ENCODE measurements around the gene CEP85. TPM values are rescaled to one million over a fixed set of nuclear protein-coding genes. Genes with fewer than 3 reads are reported as not detected.

CEP85 gene
- total and polyA plus RNA-seq, 9 of the 15 experiments (the other 6 are each of a cell fraction or from before 2014, with no cell fraction given), result 42.1 to 140 (median 92.6) TPM

- peak overlapping the region; percentile 49 for H3K27ac ChIP-seq (ENCODE audit: extremely low read depth, low read depth, low read length)
- 0 out of 2 replicates have a peak overlapping the region, but pooled peaks have one; percentile 2 for H2AFZ ChIP-seq (ENCODE audit: low read depth, low read length)
- CTCF ChIA-PET (ENCODE audit: low intra/inter-chr PET ratio), result interaction anchor here (0.7 kb wide), 1 partner anchor 38 kb away, joined by 6 read pairs; no protein-coding TSS in a partner anchor
- no peak for ATAC-seq
- WGBS (ENCODE audit: insufficient coverage, low coverage, missing lambda C conversion rate), result 67% methylated on average over 5 of the region's 8 CpGs
- peak overlapping the region; percentile 8 to 77; a peak in 1 of 4 replicates for H3K9ac ChIP-seq (ENCODE audit: insufficient read depth in 1 of 2, low read depth in 2 of 2, low read length in 2 of 2)
- H3K27me3 ChIP-seq (ENCODE audit: control insufficient read depth in 2 of 2, insufficient read depth in 2 of 2, low read length in 2 of 2), result no peaks in the 10 kb centered on the region
- H4K20me1 ChIP-seq (replicated peaks; ENCODE audit: control insufficient read depth, insufficient read depth, low read length), result no peaks in the 10 kb centered on the region
- peak in 2 of 4 experiments; percentile 34 to 46 for DNase-seq (ENCODE audit: extremely low read depth in 1 of 4, low spot score in 3 of 4)
- in situ Hi-C loops (cut with MboI), result no loop called here
- FAIRE-seq, result no peak
- no peaks in the 10 kb centered on the region for H3K9me1 ChIP-seq (ENCODE audit: control insufficient read depth, insufficient read depth, low read length)
- H3K79me2 ChIP-seq (ENCODE audit: control insufficient read depth, insufficient read depth, low read length), result peaks cover 2% of the 10 kb centered on the region; the same call in 1 of the 3 replicates
- intact Hi-C loops (cut with micrococcal nuclease), result no loop called here
- H3K36me3 ChIP-seq (ENCODE audit: control insufficient read depth, insufficient read depth, low read length), result peaks cover 4% of the 10 kb centered on the region; the same call in 1 of the 3 replicates
- no TSS peak for BruUV-seq (replicated peaks)
- H3K9me3 ChIP-seq (replicated peaks; ENCODE audit: control insufficient read depth, insufficient read depth, low read depth, low read length), result no peaks in the 10 kb centered on the region
- no peak overlapping the region for H3K4me3 ChIP-seq
- H3K4me2 ChIP-seq (ENCODE audit: insufficient read depth, low read length), result no peak overlapping the region
- peaks cover 47 to 56% of the 10 kb centered on the region in 2 experiments for H3K4me1 ChIP-seq (replicated peaks in 1 of 2; ENCODE audit: control insufficient read depth in 2 of 2, insufficient read depth in 2 of 2, low read length in 2 of 2)
- POLR2A ChIA-PET, result interaction anchor here (0.7 to 1.6 kb wide), 5 partner anchors 9 to 19 kb away, joined by 3 to 7 read pairs (median 3); no protein-coding TSS in a partner anchor
- TF ChIP-seq ZNF644 (tag; IDR thresholded peaks at IDR 0.05; ENCODE audit: low read depth) (no peak), CHD4 (IDR thresholded peaks at IDR 0.05; ENCODE audit: insufficient read depth, insufficient replicate concordance, low read depth, low read length, poor library complexity, severe bottlenecking) (peak; percentile 63), ARID4B (CRISPR knock-in tag; IDR thresholded peaks at IDR 0.05) (no peak), SIX5 (IDR thresholded peaks at IDR 0.05; ENCODE audit: borderline replicate concordance in 1 of 2, insufficient read depth in 1 of 2, low read depth in 1 of 2, low read length in 2 of 2) (no peak), ZFX (CRISPR knock-in tag; IDR thresholded peaks at IDR 0.05) (peak; percentile 29), ZNF232 (CRISPR knock-in tag; IDR thresholded peaks at IDR 0.05) (no peak), XRCC5 (IDR thresholded peaks at IDR 0.05; ENCODE audit: low read depth, low read length) (no peak), FOXA3 (CRISPR knock-in tag; conservative IDR thresholded peaks at IDR 0.05 in 1 of 2, IDR thresholded peaks at IDR 0.05 in 1 of 2) (0 out of 4 replicates have a peak, but pooled peaks of 1 of the 2 experiments have one; percentile 30), EP400 (IDR thresholded peaks at IDR 0.05) (no peak), CBX2 (IDR thresholded peaks at IDR 0.05; ENCODE audit: insufficient read depth, low read length, poor library complexity, severe bottlenecking) (no peak), E2F1 (CRISPR knock-in tag; IDR thresholded peaks at IDR 0.05) (no peak), KDM1A (IDR thresholded peaks at IDR 0.05) (peak; percentile 44 to 58; a peak in 3 of 4 replicates), BCOR (IDR thresholded peaks at IDR 0.05) (peak; percentile 75; the same call in 1 of the 2 replicates), CXXC5 (CRISPR knock-in tag; IDR thresholded peaks at IDR 0.05) (peak; percentile 24; the same call in 1 of the 2 replicates)
Observed at GRCh38 chr1:26315874-26316850, 82.2 kb downstream of the CEP85 start.

All from K562 (cell line).